GM12874 (cell line): Measurements from ENCODE around the gene CD28.

Experiments
- CTCF ChIP-seq: IDR thresholded peaks from 2 replicates; pipeline ENCODE4 v1.5.1; 2011; ENCODE audit warnings: low read depth, mild to moderate bottlenecking, control low read depth, low read length, moderate library complexity; ENCODE audit not compliant: insufficient read depth

CD28 gene

GRCh38 chr2:203751685-203752271 lies 45.3 kb downstream of the CD28 start:
- no peak for TF ChIP-seq CTCF

GRCh38 chr2:203756161-203756560 lies 49.7 kb downstream of the CD28 start:
- no peak for TF ChIP-seq CTCF

GRCh38 chr2:203758841-203759689 lies 52.6 kb downstream of the CD28 start:
- no peak for TF ChIP-seq CTCF

- TF ChIP-seq CTCF: no peak
These were observed 53.4 kb downstream of the CD28 start for GRCh38 chr2:203759690-203760365.

- no peak for TF ChIP-seq CTCF
These were observed 54.7 kb downstream of the CD28 start for GRCh38 chr2:203761121-203761520.

GRCh38 chr2:203763241-203763937 lies 57.0 kb downstream of the CD28 start:
- no peak for TF ChIP-seq CTCF
